SK-N-SH treated with all-trans-retinoic acid at 6 μM for 48 hours (cell line): ENCODE data around the gene SEC14L1.
"Not testable (repeated sequence)": the region's sequence is repeated elsewhere in the genome, so short reads cannot be mapped to it uniquely, and the experiment has no call there.

ENCODE experiments used
- ATAC-seq: fragments of 200-7000 bp; cut with Tn5 transposase; 3 replicates; pipeline ENCODE4 v1.9.1; 2020; ENCODE audit warnings: mild to moderate bottlenecking, moderate library complexity
- ARNTL ChIP-seq: fragments of 450-650 bp; formaldehyde crosslinking; IDR thresholded peaks from 2 replicates; pipeline ENCODE4 v1.5.0; 2020; ENCODE audit warnings: low read depth, mild to moderate bottlenecking, moderate library complexity, borderline replicate concordance
- BACH2 ChIP-seq: fragments of 250-450 bp; sonication (Bioruptor Pico); IDR thresholded peaks from 2 replicates; pipeline ENCODE4 v1.9.0; 2021; ENCODE audit warnings: mild to moderate bottlenecking, borderline replicate concordance
- CSDC2 ChIP-seq: fragments of 250-450 bp; sonication (Bioruptor Pico); IDR thresholded peaks from 2 replicates; pipeline ENCODE4 v1.5.0; 2020; ENCODE audit warnings: mild to moderate bottlenecking, moderate library complexity
- ESRRG ChIP-seq: fragments of 250-450 bp; sonication (Bioruptor Pico); IDR thresholded peaks from 2 replicates; pipeline ENCODE4 v1.6.1; 2021; ENCODE audit warnings: mild to moderate bottlenecking
- GLIS3 ChIP-seq: fragments of 250-450 bp; sonication (Bioruptor Pico); IDR thresholded peaks from 2 replicates; pipeline ENCODE4 v1.5.0; 2020; ENCODE audit warnings: mild to moderate bottlenecking, moderate library complexity
- ISL1 ChIP-seq: fragments of 250-450 bp; sonication (Bioruptor Pico); IDR thresholded peaks from 2 replicates; pipeline ENCODE4 v2.1.2; 2022; ENCODE audit warnings: mild to moderate bottlenecking, moderate library complexity
- OSR1 ChIP-seq: fragments of 250-450 bp; sonication (Bioruptor Pico); IDR thresholded peaks from 2 replicates; pipeline ENCODE4 v1.8.0; 2022; ENCODE audit warnings: moderate library complexity, mild to moderate bottlenecking, inconsistent platforms
- RARB ChIP-seq: fragments of 250-450 bp; sonication (Bioruptor Pico); IDR thresholded peaks from 2 replicates; pipeline ENCODE4 v1.8.0; 2021; ENCODE audit warnings: mild to moderate bottlenecking, moderate library complexity
- SNAI2 ChIP-seq: fragments of 250-450 bp; sonication (Bioruptor Pico); IDR thresholded peaks from 2 replicates; pipeline ENCODE4 v1.5.0; 2020; ENCODE audit warnings: mild to moderate bottlenecking, moderate library complexity
- TOX ChIP-seq: fragments of 250-450 bp; sonication (Bioruptor Pico); IDR thresholded peaks from 2 replicates; pipeline ENCODE4 v1.8.0; 2021; ENCODE audit warnings: mild to moderate bottlenecking, moderate library complexity, borderline replicate concordance
- ZC3H10 ChIP-seq: fragments of 250-450 bp; sonication (Bioruptor Pico); IDR thresholded peaks from 2 replicates; pipeline ENCODE4 v1.5.1; 2021; ENCODE audit warnings: mild to moderate bottlenecking, moderate library complexity
- ZFP3 ChIP-seq: fragments of 250-450 bp; sonication (Bioruptor Pico); IDR thresholded peaks from 2 replicates; pipeline ENCODE4 v1.5.0; 2020; ENCODE audit warnings: mild to moderate bottlenecking, moderate library complexity
- ZFP30 ChIP-seq: fragments of 450-650 bp; formaldehyde crosslinking; IDR thresholded peaks from 2 replicates; pipeline ENCODE4 v1.5.0; 2022; ENCODE audit warnings: mild to moderate bottlenecking, moderate library complexity
- ZNF565 ChIP-seq: fragments of 450-650 bp; formaldehyde crosslinking; conservative IDR thresholded peaks from 2 replicates; pipeline ENCODE4 v1.5.0; 2020; ENCODE audit warnings: low read depth, mild to moderate bottlenecking, moderate library complexity
- ZNF70 ChIP-seq: fragments of 450-650 bp; formaldehyde crosslinking; IDR thresholded peaks from 2 replicates; pipeline ENCODE4 v1.5.0; 2020; ENCODE audit warnings: mild to moderate bottlenecking, moderate library complexity
- ZNF8 ChIP-seq: fragments of 450-650 bp; formaldehyde crosslinking; IDR thresholded peaks from 2 replicates; pipeline ENCODE4 v1.5.0; 2020; ENCODE audit warnings: mild to moderate bottlenecking, moderate library complexity
- TF ChIP-seq, protein P1 (sequence below): fragments of 250-450 bp; sonication (Bioruptor Pico); IDR thresholded peaks from 2 replicates; pipeline ENCODE4 v1.5.1; 2021; ENCODE audit warnings: mild to moderate bottlenecking, moderate library complexity
- TF ChIP-seq, protein P2 (sequence below): fragments of 250-450 bp; sonication (Bioruptor Pico); IDR thresholded peaks from 2 replicates; pipeline ENCODE4 v1.8.0; 2021; ENCODE audit warnings: low read depth, mild to moderate bottlenecking, moderate library complexity, borderline replicate concordance
- TF ChIP-seq, protein P3 (sequence below): fragments of 250-450 bp; sonication (Bioruptor Pico); IDR thresholded peaks from 2 replicates; pipeline ENCODE4 v1.5.0; 2020; ENCODE audit warnings: mild to moderate bottlenecking, moderate library complexity
- TF ChIP-seq, protein P4 (sequence below): fragments of 250-450 bp; sonication (Bioruptor Pico); IDR thresholded peaks from 2 replicates; pipeline ENCODE4 v1.8.0; 2020; ENCODE audit warnings: mild to moderate bottlenecking, moderate library complexity, borderline replicate concordance

Gene SEC14L1

GRCh38 chr17:77251622-77252183 lies 110.9 kb downstream of the SEC14L1 start:
- ATAC-seq, result no peak
- TF ChIP-seq ZNF8 (CRISPR knock-in tag), result no peak
- no peak for TF ChIP-seq ZC3H10

DNA sequence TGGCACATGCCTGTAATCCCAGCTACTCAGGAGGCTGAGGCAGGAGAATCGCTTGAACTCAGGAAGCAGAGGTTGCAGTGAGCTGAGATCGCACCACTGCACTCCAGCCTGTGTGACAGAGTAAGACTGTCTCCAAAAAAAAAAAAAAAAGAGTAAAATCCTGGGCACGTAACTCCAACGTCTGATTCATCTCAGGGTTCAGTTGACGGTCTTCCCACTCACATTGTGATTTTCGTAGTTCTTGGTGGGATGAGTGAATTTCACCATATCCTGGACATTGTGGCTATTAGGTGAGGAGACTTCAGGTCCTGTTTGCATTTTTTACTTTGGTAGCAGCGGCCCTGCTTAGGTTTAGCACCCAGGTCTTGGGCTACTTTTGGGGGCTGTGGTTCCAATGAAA lies 111.5 kb downstream of the SEC14L1 start:
- ATAC-seq, result not testable (repeated sequence)

GRCh38 chr17:77253611-77254051 lies 112.9 kb downstream of the SEC14L1 start:
- no peak for TF ChIP-seq ZFP3
- TF ChIP-seq, protein P1, sequence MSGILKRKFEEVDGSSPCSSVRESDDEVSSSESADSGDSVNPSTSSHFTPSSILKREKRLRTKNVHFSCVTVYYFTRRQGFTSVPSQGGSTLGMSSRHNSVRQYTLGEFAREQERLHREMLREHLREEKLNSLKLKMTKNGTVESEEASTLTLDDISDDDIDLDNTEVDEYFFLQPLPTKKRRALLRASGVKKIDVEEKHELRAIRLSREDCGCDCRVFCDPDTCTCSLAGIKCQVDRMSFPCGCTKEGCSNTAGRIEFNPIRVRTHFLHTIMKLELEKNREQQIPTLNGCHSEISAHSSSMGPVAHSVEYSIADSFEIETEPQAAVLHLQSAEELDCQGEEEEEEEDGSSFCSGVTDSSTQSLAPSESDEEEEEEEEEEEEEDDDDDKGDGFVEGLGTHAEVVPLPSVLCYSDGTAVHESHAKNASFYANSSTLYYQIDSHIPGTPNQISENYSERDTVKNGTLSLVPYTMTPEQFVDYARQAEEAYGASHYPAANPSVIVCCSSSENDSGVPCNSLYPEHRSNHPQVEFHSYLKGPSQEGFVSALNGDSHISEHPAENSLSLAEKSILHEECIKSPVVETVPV (CRISPR knock-in tag), result no peak
- TF ChIP-seq, protein P2, sequence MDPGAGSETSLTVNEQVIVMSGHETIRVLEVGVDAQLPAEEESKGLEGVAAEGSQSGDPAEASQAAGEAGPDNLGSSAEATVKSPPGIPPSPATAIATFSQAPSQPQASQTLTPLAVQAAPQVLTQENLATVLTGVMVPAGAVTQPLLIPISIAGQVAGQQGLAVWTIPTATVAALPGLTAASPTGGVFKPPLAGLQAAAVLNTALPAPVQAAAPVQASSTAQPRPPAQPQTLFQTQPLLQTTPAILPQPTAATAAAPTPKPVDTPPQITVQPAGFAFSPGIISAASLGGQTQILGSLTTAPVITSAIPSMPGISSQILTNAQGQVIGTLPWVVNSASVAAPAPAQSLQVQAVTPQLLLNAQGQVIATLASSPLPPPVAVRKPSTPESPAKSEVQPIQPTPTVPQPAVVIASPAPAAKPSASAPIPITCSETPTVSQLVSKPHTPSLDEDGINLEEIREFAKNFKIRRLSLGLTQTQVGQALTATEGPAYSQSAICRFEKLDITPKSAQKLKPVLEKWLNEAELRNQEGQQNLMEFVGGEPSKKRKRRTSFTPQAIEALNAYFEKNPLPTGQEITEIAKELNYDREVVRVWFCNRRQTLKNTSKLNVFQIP (CRISPR knock-in tag), result no peak
- TF ChIP-seq GLIS3 (CRISPR knock-in tag), result no peak
- TF ChIP-seq TOX (CRISPR knock-in tag), result no peak
- TF ChIP-seq SNAI2 (CRISPR knock-in tag), result no peak
- no peak for TF ChIP-seq RARB (CRISPR knock-in tag)
- TF ChIP-seq ZC3H10, result no peak
- no peak for TF ChIP-seq ESRRG (CRISPR knock-in tag)
- no peak for TF ChIP-seq BACH2 (CRISPR knock-in tag)
- TF ChIP-seq, protein P3, sequence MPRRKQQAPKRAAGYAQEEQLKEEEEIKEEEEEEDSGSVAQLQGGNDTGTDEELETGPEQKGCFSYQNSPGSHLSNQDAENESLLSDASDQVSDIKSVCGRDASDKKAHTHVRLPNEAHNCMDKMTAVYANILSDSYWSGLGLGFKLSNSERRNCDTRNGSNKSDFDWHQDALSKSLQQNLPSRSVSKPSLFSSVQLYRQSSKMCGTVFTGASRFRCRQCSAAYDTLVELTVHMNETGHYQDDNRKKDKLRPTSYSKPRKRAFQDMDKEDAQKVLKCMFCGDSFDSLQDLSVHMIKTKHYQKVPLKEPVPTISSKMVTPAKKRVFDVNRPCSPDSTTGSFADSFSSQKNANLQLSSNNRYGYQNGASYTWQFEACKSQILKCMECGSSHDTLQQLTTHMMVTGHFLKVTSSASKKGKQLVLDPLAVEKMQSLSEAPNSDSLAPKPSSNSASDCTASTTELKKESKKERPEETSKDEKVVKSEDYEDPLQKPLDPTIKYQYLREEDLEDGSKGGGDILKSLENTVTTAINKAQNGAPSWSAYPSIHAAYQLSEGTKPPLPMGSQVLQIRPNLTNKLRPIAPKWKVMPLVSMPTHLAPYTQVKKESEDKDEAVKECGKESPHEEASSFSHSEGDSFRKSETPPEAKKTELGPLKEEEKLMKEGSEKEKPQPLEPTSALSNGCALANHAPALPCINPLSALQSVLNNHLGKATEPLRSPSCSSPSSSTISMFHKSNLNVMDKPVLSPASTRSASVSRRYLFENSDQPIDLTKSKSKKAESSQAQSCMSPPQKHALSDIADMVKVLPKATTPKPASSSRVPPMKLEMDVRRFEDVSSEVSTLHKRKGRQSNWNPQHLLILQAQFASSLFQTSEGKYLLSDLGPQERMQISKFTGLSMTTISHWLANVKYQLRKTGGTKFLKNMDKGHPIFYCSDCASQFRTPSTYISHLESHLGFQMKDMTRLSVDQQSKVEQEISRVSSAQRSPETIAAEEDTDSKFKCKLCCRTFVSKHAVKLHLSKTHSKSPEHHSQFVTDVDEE (CRISPR knock-in tag), result no peak
- no peak for ATAC-seq

- no peak; the same call in 1 of the 2 replicates for TF ChIP-seq GLIS3 (CRISPR knock-in tag)
- TF ChIP-seq ARNTL (CRISPR knock-in tag), result no peak
- TF ChIP-seq TOX (CRISPR knock-in tag), result no peak
- peak; percentile 34; the same call in 1 of the 2 replicates for TF ChIP-seq ZNF565
- no peak for TF ChIP-seq ZNF70
- TF ChIP-seq BACH2 (CRISPR knock-in tag), result no peak
- TF ChIP-seq OSR1 (CRISPR knock-in tag), result peak; percentile 88; the same call in 1 of the 2 replicates
- TF ChIP-seq ESRRG (CRISPR knock-in tag), result no peak
- TF ChIP-seq ZFP3, result peak; percentile 90
- no peak for TF ChIP-seq ZFP30 (CRISPR knock-in tag)
- TF ChIP-seq, protein P3 (CRISPR knock-in tag), result 0 out of 2 replicates have a peak, but pooled peaks have one; percentile 27
- peak; percentile 89 for TF ChIP-seq CSDC2 (CRISPR knock-in tag)
- TF ChIP-seq, protein P4, sequence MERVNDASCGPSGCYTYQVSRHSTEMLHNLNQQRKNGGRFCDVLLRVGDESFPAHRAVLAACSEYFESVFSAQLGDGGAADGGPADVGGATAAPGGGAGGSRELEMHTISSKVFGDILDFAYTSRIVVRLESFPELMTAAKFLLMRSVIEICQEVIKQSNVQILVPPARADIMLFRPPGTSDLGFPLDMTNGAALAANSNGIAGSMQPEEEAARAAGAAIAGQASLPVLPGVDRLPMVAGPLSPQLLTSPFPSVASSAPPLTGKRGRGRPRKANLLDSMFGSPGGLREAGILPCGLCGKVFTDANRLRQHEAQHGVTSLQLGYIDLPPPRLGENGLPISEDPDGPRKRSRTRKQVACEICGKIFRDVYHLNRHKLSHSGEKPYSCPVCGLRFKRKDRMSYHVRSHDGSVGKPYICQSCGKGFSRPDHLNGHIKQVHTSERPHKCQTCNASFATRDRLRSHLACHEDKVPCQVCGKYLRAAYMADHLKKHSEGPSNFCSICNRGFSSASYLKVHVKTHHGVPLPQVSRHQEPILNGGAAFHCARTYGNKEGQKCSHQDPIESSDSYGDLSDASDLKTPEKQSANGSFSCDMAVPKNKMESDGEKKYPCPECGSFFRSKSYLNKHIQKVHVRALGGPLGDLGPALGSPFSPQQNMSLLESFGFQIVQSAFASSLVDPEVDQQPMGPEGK (CRISPR knock-in tag), result peak; percentile 77; the same call in 1 of the 2 replicates
- TF ChIP-seq, protein P2 (CRISPR knock-in tag), result no peak
- peak; percentile 66; the same call in 1 of the 2 replicates for TF ChIP-seq ISL1 (CRISPR knock-in tag)
- TF ChIP-seq SNAI2 (CRISPR knock-in tag), result peak; percentile 63
- 0 out of 2 replicates have a peak, but pooled peaks have one; percentile 59 for TF ChIP-seq RARB (CRISPR knock-in tag)
- ATAC-seq, result peak; percentile 87
Observed at GRCh38 chr17:77254951-77255825, 114.4 kb downstream of the SEC14L1 start.

DNA sequence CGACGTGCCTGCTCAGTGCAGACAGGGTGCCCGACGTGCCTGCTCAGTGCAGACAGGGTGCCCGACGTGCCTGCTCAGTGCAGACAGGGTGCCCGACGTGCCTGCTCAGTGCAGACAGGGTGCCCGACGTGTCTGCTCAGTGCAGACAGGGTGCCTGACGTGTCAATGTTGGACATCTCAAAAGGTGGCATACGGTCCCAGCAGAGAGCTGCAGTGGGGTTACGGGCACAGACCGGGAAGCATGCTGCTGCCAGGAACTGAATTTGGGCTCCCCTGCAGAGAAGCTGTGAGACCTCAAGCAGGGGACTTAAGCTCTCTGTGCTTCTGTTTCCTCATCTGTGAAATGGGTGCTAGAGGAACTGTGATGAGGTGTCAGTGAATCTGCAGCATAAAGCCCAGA lies 115.2 kb downstream of the SEC14L1 start:
- ATAC-seq, result not testable (repeated sequence)
